ENCODE measurements around the gene CNTN1.

GRCh38 chr12:40992158-40992557 is 299.9 kb downstream of the CNTN1 start:
- TF ChIP-seq CTCF (IDR thresholded peaks at IDR 0.05 in 2 of 3, conservative IDR thresholded peaks at IDR 0.05 in 1 of 3; ENCODE audit: insufficient read depth in 2 of 3, low read depth in 1 of 3, low read length in 3 of 3) (no peak), HMG20B (CRISPR knock-in tag; IDR thresholded peaks at IDR 0.05) (no peak), ZNF3 (CRISPR knock-in tag; IDR thresholded peaks at IDR 0.05) (no peak)
